GM21825 (cell line): ENCODE data around the gene TAF1B.

Experiments
- ATAC-seq: cut with Tn5 transposase; IDR thresholded peaks from one replicate; pipeline ENCODE4 v1.9.1; 2021; ENCODE audit warnings: mild to moderate bottlenecking, moderate library complexity; ENCODE audit not compliant: unreplicated experiment

Gene TAF1B

GRCh38 chr2:9807555-9808305, 35.5 kb upstream of the TAF1B start:
- ATAC-seq: no peak

DNA sequence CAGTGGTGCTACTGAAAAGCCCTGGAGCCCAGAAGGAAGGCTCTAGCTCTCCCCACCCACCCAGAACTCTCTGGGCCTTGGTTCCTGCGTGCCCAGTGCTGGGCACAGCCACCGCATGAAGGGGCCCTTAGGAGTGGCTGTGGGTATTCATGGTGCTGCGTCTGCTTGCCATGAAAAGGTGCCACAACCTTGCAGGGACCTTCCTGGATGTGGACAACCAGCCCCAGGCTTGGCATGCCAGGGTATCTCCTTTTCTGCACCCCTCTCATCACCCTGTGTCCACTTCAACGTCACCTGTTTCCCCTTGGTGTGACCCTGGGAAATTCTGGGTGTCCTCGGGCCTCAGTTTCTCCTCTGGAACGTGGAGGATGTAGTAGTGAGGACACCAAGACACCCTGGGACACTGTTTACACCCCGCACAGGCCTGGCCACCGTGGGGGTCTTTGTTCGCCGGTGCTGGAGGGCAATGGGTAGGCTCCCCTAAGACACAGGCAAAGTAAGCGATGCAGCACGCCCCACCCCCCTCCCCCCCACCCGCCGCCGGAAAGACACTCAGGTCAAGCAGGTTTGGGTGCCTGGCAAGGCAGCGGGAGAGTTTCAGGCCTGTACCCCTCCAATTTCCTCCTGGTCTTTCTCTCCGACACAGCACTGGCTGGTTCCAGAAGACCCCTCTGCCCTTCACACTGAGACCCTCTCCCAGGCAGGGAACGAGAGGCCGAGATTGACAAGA, 34.8 kb upstream of the TAF1B start:
- no peak for ATAC-seq

DNA sequence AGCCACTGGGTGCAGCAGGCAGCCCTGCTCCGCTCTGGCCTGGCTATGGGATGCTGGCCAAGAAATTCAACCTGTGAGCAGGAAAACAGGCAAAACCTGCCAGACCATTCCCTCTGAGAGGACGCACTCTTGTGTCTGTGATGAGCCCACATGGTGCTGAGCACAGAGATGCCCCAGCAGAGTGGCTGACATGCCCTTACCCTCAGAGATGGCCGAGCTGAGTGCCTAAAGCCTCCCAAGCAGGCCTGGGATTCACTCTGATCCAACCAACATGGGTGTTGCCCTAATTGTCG, 34.3 kb upstream of the TAF1B start:
- ATAC-seq: no peak

- ATAC-seq: no peak
Observed at GRCh38 chr2:9809448-9810088, 33.7 kb upstream of the TAF1B start.

- no peak for ATAC-seq
Observed at GRCh38 chr2:9811216-9811615, 32.1 kb upstream of the TAF1B start.

GRCh38 chr2:9811679-9812511, 31.4 kb upstream of the TAF1B start:
- ATAC-seq: no peak

DNA sequence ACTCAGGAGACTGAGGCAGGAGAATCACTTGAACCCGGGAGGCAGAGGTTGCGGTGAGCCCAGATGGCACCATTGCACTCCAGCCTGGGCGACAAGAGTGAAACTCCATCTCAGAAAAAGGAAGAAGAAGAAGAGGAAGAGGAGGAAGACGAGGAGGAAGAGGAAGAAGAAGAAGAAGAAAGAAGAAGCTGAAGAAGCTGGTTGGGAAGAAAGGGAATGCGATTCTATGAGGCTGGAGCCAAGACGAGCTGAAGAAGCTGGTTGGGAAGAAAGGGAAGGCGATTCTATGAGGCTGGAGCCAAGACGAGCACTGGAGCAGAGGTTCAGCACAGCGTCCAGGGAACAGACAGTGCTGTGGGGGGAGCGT, 30.3 kb upstream of the TAF1B start:
- ATAC-seq: no peak

GRCh38 chr2:9813312-9814128, 29.8 kb upstream of the TAF1B start:
- peak; percentile 78 for ATAC-seq

- ATAC-seq: no peak
Observed at GRCh38 chr2:9814129-9814868, 29.0 kb upstream of the TAF1B start.

- ATAC-seq: no peak
Observed at GRCh38 chr2:9815076-9815475, 28.2 kb upstream of the TAF1B start.

GRCh38 chr2:9815844-9816279, 27.4 kb upstream of the TAF1B start:
- no peak for ATAC-seq

GRCh38 chr2:9818097-9818496, 25.2 kb upstream of the TAF1B start:
- ATAC-seq: no peak

DNA sequence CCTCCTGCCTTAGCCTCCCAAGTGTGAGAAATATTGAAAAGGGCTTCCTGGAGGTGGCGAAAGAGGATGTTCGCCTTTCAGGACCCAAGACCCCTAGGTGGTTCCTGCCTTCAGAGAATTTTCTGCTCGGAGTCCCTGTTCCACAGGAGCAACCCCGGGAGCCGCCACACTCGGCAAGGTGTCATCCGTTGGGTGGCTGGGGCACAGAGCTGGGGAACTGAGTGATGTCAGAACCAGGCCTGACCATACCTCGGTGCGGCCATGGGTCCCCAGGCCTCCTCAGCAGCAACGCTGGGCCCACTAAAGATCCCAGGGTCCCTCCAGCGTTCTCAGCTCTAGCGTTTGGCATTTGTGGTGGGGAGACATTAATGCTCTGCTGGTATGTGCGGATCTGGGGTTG, 23.7 kb upstream of the TAF1B start:
- ATAC-seq: no peak

DNA sequence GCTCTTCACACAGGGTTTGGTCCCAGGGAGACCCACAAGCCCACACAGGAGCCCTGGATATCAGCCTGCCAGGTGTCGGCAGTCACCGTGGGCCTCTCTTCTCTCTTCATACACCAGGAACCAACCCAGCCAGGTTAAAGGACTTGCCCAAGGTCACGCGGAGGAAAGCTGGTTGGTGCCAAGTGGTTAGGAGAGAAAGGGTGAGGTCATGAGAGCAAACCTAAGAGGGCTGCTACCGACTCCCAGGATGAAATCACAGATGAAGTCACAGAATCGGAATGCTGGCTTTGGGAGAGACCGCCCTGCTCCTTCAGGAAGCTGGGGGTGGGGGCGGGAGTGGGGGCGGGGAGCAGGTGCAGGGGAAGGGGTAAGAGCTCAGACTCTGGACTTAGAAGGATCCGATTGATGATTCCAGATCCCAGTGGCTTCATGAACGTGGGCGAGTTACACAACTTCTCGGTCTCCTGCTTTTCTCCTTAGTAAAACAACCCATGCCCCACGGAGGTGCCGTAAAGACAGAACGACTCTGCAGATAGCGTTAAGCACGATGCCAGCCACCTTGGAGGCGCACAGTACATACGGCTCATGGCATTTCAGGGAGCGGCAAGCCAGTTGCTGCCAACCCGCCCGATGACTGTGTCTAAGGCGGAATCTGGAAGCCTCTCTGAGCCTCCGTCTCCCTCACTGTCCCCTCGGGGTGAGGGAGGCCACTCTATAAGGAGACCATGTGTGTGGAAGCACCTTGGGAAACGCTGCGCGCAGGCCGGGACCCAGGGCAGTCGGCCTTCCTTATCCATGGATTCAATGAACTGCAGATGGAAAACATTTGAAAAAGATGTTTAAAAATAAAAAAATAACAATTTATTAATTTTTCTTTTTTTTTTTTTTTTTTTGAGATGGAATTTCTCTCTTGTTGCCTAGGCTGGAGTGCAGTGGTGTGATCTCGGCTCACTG, 23.0 kb upstream of the TAF1B start:
- ATAC-seq: no peak

DNA sequence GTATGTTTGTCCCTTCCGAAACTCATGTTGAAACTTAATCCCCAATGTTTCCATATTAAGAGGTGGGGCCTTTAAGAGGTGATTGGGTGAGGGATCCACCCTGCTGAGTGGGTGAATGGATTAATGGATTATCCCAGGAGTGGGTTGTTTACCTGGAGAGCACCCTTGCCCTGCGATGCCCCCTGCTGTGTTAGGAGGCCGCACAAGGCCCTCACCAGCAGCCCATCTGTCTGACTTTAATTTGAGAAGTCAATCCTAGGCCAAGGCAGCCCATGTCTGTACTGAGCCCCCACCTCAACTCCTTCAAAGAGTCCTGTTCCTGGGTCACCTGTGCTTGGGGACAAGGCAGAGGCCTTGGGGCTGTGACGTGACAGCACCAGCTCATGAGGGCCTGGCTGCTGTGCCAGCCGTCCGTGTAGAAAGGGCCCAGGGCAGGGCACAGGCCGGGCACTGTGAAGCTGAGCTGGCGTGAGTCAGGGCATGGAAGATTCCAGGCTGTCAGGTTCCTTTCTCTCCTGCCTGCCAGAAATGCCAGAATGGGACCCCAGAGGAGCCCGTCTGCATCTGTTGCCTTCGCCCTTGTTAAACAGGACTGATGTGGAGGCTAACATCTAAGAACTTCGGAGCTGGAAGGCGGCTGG, 21.3 kb upstream of the TAF1B start:
- no peak for ATAC-seq

- ATAC-seq: no peak
Observed at GRCh38 chr2:9824441-9824840, 18.8 kb upstream of the TAF1B start.

GRCh38 chr2:9824956-9825720, 18.1 kb upstream of the TAF1B start:
- ATAC-seq: no peak
